GM12875 (cell line): Measurements from ENCODE around the gene MCCD1.

Experiments used
- H3K4me3 ChIP-seq: one replicate; pipeline ENCODE4 v1.5.1; 2011; ENCODE audit warnings: low read depth, low read length, control low read depth
- CTCF ChIP-seq: IDR thresholded peaks from 2 replicates; pipeline ENCODE4 v1.5.1; 2011; ENCODE audit warnings: low read depth, mild to moderate bottlenecking, control low read depth, inconsistent platforms, low read length, moderate library complexity, borderline replicate concordance; ENCODE audit not compliant: insufficient read depth

MCCD1 gene

GRCh38 chr6:31525932-31526591, 2.7 kb upstream of the MCCD1 start:
- H3K4me3 ChIP-seq = no peak overlapping the region
- TF ChIP-seq CTCF = no peak

DNA sequence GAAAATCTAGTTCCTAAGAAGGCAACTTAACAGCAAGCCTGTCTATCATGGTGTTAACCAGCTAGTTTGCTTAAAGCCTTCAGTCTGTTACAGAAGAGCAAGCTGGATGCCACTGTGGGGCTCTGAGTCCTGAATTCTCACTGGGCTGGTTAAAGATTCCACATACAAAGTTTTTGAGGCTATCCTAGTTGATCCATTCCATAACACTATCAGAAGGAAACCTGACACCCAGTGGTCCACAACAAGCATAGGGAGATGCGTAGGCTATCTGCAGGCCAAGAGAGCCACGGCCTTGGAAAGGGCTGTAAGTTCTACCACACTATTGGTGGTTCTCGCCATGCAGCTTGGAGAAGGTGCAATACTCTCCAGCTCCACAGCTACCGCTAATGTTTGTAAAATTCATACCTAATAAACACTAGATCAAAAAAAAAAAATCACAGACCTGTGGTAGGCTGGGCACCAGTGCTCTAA, 420 bp upstream of the MCCD1 start:
- H3K4me3 ChIP-seq = no peak overlapping the region
- no peak for TF ChIP-seq CTCF

GRCh38 chr6:31529329-31530150, 778 bp downstream of the MCCD1 start:
- H3K4me3 ChIP-seq = no peak overlapping the region
- no peak for TF ChIP-seq CTCF

- no peak for TF ChIP-seq CTCF
- H3K4me3 ChIP-seq = no peak overlapping the region
These were observed 1.9 kb downstream of the MCCD1 start for GRCh38 chr6:31530659-31531058.

GRCh38 chr6:31531162-31531561, 2.4 kb downstream of the MCCD1 start:
- no peak for TF ChIP-seq CTCF

GRCh38 chr6:31531771-31532643, 3.2 kb downstream of the MCCD1 start:
- H3K4me3 ChIP-seq = no peak overlapping the region
- no peak for TF ChIP-seq CTCF

More at GRCh38 chr6:31531162-31531561, 2.4 kb downstream of the MCCD1 start:
- H3K4me3 ChIP-seq = no peak overlapping the region
